ENCODE results near the gene TMPRSS11D. TPM values are rescaled to one million over a fixed set of nuclear protein-coding genes. Genes with fewer than 3 reads are reported as not detected.

The TMPRSS11D gene
- polyA plus RNA-seq, 2 of the 4 experiments (the other 2 are of a cell fraction) = not detected

DNA sequence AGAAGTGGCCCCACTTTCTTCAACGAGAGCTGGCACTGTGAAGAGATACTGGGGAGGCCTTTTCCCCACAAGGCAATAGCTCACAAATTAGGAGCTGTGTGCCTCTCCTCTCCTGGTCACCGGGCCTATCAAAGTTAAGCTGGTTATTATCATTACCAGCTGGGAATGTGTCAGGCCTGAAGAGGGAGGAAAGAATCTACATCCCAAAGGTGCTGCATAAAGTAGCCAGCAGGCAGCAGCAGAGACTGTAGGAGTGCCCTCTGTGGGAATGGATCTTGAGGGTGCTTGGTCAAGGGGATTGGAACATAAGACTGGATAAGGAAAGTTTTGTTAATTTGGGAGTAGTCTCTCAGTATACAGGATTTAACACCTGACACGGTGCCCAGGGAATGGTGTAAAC, 9.1 kb upstream of the TMPRSS11D start:
- no peaks in the 10 kb centered on the region for H3K9me3 ChIP-seq
- H3K27ac ChIP-seq = no peak overlapping the region
- no peak overlapping the region for H3K4me2 ChIP-seq
- no peak overlapping the region for H3K4me3 ChIP-seq
- ATAC-seq = no peak
- no peak for FAIRE-seq
- CTCF ChIA-PET = no interaction called here
- TF ChIP-seq, protein P1, sequence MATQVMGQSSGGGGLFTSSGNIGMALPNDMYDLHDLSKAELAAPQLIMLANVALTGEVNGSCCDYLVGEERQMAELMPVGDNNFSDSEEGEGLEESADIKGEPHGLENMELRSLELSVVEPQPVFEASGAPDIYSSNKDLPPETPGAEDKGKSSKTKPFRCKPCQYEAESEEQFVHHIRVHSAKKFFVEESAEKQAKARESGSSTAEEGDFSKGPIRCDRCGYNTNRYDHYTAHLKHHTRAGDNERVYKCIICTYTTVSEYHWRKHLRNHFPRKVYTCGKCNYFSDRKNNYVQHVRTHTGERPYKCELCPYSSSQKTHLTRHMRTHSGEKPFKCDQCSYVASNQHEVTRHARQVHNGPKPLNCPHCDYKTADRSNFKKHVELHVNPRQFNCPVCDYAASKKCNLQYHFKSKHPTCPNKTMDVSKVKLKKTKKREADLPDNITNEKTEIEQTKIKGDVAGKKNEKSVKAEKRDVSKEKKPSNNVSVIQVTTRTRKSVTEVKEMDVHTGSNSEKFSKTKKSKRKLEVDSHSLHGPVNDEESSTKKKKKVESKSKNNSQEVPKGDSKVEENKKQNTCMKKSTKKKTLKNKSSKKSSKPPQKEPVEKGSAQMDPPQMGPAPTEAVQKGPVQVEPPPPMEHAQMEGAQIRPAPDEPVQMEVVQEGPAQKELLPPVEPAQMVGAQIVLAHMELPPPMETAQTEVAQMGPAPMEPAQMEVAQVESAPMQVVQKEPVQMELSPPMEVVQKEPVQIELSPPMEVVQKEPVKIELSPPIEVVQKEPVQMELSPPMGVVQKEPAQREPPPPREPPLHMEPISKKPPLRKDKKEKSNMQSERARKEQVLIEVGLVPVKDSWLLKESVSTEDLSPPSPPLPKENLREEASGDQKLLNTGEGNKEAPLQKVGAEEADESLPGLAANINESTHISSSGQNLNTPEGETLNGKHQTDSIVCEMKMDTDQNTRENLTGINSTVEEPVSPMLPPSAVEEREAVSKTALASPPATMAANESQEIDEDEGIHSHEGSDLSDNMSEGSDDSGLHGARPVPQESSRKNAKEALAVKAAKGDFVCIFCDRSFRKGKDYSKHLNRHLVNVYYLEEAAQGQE (IDR thresholded peaks at IDR 0.05) = no peak
- TF ChIP-seq CBX8 (IDR thresholded peaks at IDR 0.05) (no peak), HOXB13 (CRISPR knock-in tag; IDR thresholded peaks at IDR 0.05; ENCODE audit: low read depth) (no peak)
- H3K4me1 ChIP-seq = no peaks in the 10 kb centered on the region
- POLR2A ChIA-PET = no interaction called here
- DNase-seq (ENCODE audit: low read depth in 1 of 2, low spot score in 1 of 2) = no peak
- WGBS (ENCODE audit: missing lambda C conversion rate) = 29% methylated on average over 3 of the region's 3 CpGs

DNA sequence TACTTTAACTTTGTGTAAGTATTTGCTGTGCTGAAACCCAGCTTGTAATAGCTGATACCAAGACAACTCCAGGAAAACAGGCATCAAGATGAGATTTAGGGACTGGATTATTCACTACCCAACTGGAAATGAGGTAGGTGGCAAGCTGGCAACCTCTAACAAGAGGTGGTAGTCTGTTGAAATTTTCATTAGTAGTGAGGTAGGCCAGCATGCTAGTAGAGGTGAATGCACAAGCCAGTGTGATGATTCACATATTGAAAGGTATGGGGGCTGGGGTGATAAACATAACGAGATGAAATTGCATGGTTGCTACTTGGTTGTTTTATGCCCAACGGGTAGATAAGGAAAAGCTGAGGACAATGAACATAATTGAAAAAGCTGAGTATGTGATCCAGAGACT, 8.5 kb upstream of the TMPRSS11D start:
- 6% methylated on average over 2 of the region's 2 CpGs for WGBS (ENCODE audit: missing lambda C conversion rate)
- no peaks in the 10 kb centered on the region for H3K4me1 ChIP-seq
- TF ChIP-seq EHF (CRISPR knock-in tag; IDR thresholded peaks at IDR 0.05) (no peak), JUN (IDR thresholded peaks at IDR 0.05) (no peak), HEYL (CRISPR knock-in tag; IDR thresholded peaks at IDR 0.05) (no peak), RARB (CRISPR knock-in tag; IDR thresholded peaks at IDR 0.05) (no peak), ESRRA (IDR thresholded peaks at IDR 0.05; ENCODE audit: borderline replicate concordance, low read length) (no peak)
- TF ChIP-seq, protein P2, sequence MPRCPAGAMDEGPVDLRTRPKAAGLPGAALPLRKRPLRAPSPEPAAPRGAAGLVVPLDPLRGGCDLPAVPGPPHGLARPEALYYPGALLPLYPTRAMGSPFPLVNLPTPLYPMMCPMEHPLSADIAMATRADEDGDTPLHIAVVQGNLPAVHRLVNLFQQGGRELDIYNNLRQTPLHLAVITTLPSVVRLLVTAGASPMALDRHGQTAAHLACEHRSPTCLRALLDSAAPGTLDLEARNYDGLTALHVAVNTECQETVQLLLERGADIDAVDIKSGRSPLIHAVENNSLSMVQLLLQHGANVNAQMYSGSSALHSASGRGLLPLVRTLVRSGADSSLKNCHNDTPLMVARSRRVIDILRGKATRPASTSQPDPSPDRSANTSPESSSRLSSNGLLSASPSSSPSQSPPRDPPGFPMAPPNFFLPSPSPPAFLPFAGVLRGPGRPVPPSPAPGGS (IDR thresholded peaks at IDR 0.05) = no peak
- TF ChIP-seq, protein P3, sequence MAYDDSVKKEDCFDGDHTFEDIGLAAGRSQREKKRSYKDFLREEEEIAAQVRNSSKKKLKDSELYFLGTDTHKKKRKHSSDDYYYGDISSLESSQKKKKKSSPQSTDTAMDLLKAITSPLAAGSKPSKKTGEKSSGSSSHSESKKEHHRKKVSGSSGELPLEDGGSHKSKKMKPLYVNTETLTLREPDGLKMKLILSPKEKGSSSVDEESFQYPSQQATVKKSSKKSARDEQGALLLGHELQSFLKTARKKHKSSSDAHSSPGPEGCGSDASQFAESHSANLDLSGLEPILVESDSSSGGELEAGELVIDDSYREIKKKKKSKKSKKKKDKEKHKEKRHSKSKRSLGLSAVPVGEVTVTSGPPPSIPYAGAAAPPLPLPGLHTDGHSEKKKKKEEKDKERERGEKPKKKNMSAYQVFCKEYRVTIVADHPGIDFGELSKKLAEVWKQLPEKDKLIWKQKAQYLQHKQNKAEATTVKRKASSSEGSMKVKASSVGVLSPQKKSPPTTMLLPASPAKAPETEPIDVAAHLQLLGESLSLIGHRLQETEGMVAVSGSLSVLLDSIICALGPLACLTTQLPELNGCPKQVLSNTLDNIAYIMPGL (CRISPR knock-in tag; IDR thresholded peaks at IDR 0.05; ENCODE audit: borderline replicate concordance) = no peak
- TF ChIP-seq, protein P4, sequence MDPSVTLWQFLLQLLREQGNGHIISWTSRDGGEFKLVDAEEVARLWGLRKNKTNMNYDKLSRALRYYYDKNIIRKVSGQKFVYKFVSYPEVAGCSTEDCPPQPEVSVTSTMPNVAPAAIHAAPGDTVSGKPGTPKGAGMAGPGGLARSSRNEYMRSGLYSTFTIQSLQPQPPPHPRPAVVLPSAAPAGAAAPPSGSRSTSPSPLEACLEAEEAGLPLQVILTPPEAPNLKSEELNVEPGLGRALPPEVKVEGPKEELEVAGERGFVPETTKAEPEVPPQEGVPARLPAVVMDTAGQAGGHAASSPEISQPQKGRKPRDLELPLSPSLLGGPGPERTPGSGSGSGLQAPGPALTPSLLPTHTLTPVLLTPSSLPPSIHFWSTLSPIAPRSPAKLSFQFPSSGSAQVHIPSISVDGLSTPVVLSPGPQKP (IDR thresholded peaks at IDR 0.05; ENCODE audit: low read depth, low read length) = no peak
- no peak overlapping the region for H3K4me3 ChIP-seq
- DNase-seq (ENCODE audit: low read depth in 1 of 2, low spot score in 1 of 2) = no peak
- H3K4me2 ChIP-seq = no peak overlapping the region
- H3K27ac ChIP-seq = no peak overlapping the region
- ChIA-PET POLR2A (no interaction called here), CTCF (no interaction called here)
- no peaks in the 10 kb centered on the region for H3K9me3 ChIP-seq
- FAIRE-seq = no peak
- ATAC-seq = no peak

DNA sequence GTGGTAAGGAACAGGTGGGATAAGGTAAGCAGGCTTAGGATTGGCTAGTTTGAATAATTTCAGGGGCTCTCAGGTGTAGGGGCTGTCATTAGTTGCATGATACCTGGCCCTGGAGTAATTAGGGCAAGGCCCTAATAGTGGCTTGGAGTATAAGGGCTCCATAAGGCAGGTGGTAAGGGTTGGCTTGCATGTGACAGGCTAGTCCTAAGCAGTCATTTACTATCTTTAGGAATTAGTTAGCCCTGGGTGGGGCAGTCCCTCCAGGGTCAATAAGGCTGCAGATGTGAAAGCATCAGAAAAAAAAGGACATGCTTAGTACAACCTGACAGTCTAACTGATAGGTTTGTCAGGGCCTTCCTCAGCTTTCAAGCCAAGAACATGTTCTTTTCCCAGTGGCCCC, 7.8 kb upstream of the TMPRSS11D start:
- ATAC-seq (no peak), DNase-seq (ENCODE audit: low read depth in 1 of 2, low spot score in 1 of 2) (no peak), FAIRE-seq (no peak)
- Histone ChIP-seq H3K27ac (no peak overlapping the region), H3K4me2 (no peak overlapping the region), H3K4me3 (no peak overlapping the region), H3K9me3 (no peaks in the 10 kb centered on the region), H3K4me1 (no peaks in the 10 kb centered on the region)
- POLR2A ChIA-PET = no interaction called here
- CTCF ChIA-PET = no interaction called here
- TF ChIP-seq HOXB5 (CRISPR knock-in tag; IDR thresholded peaks at IDR 0.05) (no peak), NFE2L2 (conservative IDR thresholded peaks at IDR 0.05; ENCODE audit: low read length) (no peak), RARB (CRISPR knock-in tag; IDR thresholded peaks at IDR 0.05) (no peak), RAD21 (conservative IDR thresholded peaks at IDR 0.05 in 1 of 2, IDR thresholded peaks at IDR 0.05 in 1 of 2) (no peak), ZC3H11A (IDR thresholded peaks at IDR 0.05) (no peak), NPAS2 (CRISPR knock-in tag; IDR thresholded peaks at IDR 0.05; ENCODE audit: borderline replicate concordance) (no peak), KDM5A (IDR thresholded peaks at IDR 0.05) (no peak), EHMT2 (IDR thresholded peaks at IDR 0.05; ENCODE audit: low read depth) (no peak), HEYL (CRISPR knock-in tag; IDR thresholded peaks at IDR 0.05) (no peak), CBX8 (IDR thresholded peaks at IDR 0.05) (no peak), CBX2 (IDR thresholded peaks at IDR 0.05; ENCODE audit: borderline replicate concordance, low read depth) (no peak)
- TF ChIP-seq, protein P1 (IDR thresholded peaks at IDR 0.05) = no peak
- TF ChIP-seq, protein P3 (CRISPR knock-in tag; IDR thresholded peaks at IDR 0.05; ENCODE audit: borderline replicate concordance) = no peak
